GM21526 (cell line): Measurements from ENCODE around the gene SUZ12.
"Not testable (repeated sequence)": the region's sequence is repeated elsewhere in the genome, so short reads cannot be mapped to it uniquely, and the experiment has no call there.

Experiments used
- ATAC-seq: cut with Tn5 transposase; IDR thresholded peaks from one replicate; pipeline ENCODE4 v1.9.1; 2021; ENCODE audit warnings: moderate library complexity; ENCODE audit not compliant: unreplicated experiment, low FRiP score

SUZ12 gene

DNA sequence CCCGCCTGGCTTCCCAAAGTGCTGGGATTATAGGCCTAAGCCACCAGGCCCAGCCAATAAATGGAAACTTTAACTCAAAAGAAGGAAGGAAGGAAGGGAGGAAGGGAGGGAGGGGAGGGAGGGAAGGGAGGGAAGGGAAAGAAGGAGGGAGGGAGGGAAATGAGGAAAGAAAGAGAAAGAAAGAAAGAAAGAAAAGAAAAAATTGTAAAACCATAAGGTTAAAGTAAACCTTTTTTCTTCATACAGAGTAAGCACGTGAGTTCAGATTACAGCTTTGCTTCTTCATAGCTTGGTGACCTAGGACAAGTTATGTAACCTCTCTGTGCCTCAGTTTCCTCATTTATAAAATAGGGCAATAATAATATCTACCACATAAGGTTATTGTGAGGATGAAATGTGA is 96.4 kb downstream of the SUZ12 start:
- ATAC-seq = no peak

- not testable (repeated sequence) for ATAC-seq
Observed at GRCh38 chr17:32033812-32034211, 97.0 kb downstream of the SUZ12 start.

- ATAC-seq = not testable (repeated sequence)
Observed at GRCh38 chr17:32040246-32040645, 103.4 kb downstream of the SUZ12 start.

GRCh38 chr17:32041306-32041875 is 104.6 kb downstream of the SUZ12 start:
- not testable (repeated sequence) for ATAC-seq

DNA sequence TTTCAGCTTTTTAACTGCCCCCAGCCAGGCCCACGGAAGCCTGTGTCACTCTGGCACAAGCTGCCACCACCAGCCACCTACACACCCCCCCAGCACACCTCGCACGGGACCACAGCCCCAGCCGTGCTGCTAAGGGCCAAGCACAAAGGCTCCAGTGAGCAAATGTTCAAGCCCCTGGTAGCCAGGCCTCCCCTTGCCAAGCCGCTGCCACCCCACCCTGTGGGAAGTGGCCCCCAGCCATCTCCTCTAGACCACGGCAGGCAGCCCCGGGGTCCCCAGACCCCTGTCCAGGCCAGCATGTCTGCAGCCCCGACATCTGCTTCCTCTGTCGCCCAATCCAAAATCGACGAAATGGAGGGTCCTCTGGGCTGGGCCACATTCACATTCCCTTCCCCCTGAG is 105.5 kb downstream of the SUZ12 start:
- ATAC-seq = not testable (repeated sequence)

- not testable (repeated sequence) for ATAC-seq
Observed at GRCh38 chr17:32045611-32046010, 108.8 kb downstream of the SUZ12 start.

- not testable (repeated sequence) for ATAC-seq
Observed at GRCh38 chr17:32047663-32048062, 110.9 kb downstream of the SUZ12 start.
